ENCODE results near the gene ASAP3.

The ASAP3 gene

DNA sequence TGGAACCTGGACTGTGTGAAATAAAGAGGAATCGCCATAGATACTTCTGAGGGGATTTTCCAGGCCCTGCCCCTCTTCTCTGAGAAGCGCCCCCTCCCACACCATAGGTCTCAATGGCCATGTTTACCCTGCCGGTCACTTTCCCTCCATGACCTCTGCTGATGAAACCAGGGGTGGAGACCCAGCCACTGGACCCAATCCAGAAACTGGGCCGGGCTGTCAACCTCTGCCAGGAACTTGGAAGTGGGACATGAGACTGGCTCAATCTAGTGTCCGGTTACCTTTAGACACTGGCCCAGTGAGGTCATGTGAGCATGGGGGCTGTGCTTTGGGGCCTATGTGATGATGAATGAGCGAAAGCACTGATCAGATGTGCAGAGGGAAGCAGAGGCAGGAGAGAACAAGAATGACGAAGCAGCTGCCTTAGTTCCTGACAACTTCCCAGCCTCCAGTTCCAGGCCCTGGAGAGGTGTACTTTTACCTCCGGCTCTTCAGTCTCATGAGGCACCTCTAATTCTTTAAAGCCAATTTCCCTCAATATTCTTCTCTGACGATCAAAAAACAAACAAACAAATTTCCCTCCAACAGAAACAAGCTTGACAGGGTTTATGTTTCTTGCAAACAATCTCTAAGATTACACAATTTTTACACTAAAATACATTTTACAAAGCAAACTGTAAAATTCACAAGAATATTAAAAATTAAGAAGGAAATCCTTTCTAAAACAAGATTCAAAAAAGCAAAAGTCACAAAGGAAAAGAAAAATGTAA lies 4.9 kb downstream of the ASAP3 start:
- DNase-seq (ENCODE audit: low read depth in 1 of 2, low spot score in 1 of 2), result no peak

DNA sequence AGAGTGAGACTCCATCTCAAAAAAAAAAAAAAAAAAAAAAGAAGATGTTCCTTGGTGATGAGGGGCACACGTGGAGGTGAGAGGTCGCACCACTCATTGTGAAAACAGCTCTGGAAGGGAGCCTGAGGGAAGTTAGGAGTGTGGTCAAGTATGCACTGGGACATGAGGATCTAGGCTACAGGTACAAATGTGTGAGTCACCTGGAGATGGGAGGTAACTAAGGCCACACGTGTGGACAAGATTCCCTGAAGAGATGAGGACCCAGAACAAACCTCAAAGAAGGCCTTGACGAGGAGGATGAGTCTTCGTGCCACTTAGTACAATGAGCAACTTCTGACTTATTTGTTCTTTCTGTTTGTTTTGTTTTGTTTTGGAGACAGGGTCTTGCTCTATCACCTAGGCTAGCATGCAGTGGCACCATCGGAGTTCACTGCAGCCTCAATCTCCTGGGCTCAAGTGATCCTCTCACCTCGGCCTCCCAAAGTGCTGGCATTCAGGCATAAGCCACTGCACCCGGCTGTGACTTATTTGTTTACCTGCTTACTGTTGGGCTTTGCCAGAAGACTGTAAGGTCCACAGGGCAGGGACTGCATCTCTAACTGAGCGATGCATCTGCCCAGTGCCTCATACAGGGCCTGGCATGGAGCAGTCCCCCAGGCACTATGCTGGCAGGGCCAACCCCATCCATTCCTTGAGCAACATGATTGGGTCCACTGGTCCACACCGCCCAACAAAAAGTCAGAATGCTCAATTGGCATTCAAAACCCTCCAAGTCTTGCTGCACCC lies 6.4 kb downstream of the ASAP3 start:
- DNase-seq (ENCODE audit: low read depth in 1 of 2, low spot score in 1 of 2), result no peak

DNA sequence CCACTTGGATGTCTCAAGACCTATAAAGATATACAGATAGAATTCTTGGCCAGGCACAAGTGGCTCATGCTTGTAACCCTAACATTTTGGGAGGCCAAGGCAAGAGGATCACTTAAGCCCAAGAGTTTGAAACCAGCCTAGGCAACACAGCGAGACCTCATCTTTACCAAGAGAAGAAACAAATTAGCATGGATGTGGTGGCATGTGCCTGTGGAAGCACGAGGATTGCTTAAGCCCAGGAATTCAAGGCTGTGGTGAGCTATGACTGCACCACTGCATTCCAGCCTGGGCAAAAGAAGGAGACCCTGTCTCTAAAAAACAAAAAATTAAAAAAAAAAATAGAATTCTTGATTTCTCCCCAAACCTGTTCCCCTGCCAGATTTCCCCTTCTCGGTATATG lies 8.3 kb downstream of the ASAP3 start:
- DNase-seq (ENCODE audit: low read depth in 1 of 2, low spot score in 1 of 2), result no peak

DNA sequence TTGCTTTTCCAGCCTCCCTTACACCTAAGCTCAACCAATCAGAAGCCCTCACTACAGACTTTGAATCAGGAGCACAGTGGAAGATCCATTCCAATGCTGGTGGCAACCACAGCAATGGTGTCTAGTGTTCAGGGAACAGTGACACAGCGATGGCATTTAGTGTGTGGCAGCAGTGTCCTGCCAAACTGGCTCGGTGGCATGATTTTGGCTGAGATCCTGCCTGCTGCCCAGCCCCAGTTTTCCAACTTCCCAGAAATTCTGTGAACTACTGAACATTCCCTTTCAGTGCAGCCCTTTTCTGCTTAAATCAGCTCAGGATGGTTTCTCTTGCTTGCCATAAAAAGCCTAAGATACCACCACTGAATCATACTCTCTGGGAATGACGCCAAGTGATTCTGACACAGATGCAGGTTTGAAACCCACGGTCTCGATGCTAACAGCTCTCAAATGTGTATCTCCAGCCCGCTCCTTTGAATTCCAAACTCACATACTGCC lies 8.8 kb downstream of the ASAP3 start:
- no peak for DNase-seq (ENCODE audit: low read depth in 1 of 2, low spot score in 1 of 2)

DNA sequence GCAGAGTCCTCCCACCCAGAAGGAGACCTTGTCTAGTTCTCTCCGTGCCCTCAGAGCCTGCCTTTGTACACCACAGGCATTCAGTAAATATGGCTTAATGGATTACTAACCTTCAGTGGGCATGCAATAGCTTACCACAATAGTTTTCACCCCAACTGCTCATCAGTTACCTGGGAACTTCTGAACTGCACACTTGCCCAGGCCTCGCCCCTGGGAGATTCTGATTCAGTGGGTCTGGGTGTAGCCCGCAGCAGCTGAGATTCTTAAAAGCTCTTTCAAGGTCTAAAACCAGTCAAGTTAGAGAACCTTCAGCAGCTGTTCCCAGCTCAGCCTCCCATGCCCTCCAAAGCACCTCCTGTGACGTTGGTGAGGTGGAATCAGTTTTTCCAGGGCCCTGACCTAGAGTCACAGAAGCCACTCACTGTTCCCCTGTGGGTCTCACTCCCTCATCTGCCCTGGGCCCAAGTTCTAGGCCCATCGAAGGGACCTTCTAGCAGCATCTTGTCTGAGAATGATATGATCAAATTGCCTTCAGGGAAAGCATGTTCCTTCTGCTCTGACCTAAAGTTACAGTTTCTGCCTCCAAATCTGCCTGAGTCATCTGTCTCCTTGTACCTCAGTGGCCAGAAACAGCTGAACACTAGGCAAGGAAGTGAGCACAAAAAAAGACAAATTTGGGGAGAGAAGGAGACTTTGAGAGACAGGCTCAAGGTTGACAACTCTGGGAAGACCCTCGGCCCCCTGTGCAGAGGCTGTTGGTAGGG lies 10.8 kb downstream of the ASAP3 start:
- no peak for DNase-seq (ENCODE audit: low read depth in 1 of 2, low spot score in 1 of 2)

DNA sequence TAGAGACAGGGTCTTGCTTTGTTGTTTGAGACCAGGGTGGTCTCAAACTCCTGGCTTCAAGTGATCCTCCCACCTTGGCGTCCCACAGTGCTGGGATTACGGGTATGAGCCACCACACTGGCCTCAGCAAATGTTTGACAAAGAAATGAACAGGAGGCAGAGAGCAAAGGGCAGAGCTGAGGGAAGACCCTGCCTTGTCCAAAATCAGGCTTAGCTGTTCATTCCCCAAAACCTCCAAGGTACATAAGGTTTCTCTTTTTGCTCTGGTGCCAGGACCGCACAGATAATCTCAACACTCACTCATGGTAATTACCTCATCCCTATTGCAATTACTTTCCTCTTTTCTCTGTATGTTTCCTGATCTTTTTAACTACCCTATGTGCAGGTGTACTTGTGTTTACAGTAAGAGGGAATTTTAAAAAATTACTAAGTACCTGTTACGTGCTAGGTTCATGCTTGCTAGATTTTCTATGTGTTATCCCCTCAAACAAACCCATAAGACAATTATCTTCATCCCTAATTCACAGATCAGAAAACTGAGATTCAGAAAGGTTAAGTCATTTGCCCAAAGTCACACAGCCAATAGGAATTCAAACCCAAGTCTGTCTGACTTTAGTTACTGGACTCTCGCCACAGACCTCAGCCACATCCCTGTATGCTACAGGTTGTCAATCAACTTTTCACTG lies 11.5 kb downstream of the ASAP3 start:
- DNase-seq (ENCODE audit: low read depth in 1 of 2, low spot score in 1 of 2), result no peak

DNA sequence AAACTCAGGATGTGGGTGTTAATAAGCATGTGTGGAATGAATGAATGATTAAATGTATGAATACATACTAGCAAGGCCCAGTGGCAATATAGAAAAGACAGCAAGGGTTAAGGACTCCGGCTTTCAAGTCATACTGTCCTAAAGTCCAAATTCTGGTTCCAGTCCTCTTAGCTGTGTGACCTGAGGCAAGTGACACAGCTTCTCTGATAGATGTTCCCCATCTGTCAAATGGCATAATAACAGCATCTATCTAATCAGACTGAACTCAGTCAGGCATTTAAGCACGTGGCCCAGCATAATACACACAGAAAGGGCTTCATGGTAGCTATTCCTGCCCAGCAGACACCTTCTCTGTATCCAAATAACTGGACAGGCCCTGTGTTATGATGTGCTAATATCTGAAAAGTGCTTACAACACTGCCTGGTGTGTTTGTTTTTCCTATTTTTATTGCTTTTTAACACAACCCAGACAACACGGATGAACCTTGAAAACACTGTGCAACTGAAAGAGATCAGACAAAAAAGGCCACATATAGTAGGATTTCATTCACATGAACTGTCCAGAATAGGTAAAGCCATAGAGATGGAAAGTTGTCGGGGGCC lies 12.4 kb downstream of the ASAP3 start:
- no peak for DNase-seq (ENCODE audit: low read depth in 1 of 2, low spot score in 1 of 2)

DNA sequence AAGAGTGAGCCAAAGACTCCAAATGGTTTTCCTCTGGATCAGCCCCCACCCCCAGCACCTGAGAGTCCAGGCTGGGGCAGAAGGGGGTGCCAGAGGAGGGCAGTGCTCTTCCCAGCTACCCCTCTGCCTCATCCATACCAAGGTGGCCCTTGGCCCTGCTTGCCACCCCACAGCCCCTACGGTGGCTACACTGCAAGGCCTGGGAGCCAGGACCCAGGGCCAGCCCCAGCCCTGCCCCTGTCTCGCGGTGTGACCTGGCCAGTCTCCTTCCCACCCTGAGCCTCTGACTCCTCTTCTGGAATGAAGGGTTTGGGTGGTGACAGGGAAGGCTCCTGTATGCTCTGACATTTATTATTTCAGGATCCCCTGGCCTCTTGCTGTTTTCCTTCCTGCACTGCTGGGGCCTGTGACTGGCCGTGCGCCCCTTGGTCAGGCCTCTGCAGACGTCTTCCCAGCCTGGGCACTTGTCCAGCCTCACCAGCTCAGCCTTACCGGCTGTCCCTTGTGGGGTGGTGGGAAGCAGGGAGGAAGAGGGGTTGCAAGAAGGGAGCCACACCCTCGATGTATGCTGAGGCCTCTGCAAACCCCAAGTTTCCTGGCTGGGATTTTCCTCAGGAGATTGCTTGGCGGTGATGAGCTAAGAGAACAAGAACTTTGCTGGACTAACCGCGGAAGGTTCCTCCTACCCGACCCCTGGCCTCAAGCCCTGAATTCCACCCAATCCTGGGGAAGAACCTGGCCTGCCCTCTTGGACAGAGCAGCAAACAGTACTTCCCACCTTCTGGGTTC lies 13.5 kb downstream of the ASAP3 start:
- DNase-seq (ENCODE audit: low read depth in 1 of 2, low spot score in 1 of 2), result no peak

DNA sequence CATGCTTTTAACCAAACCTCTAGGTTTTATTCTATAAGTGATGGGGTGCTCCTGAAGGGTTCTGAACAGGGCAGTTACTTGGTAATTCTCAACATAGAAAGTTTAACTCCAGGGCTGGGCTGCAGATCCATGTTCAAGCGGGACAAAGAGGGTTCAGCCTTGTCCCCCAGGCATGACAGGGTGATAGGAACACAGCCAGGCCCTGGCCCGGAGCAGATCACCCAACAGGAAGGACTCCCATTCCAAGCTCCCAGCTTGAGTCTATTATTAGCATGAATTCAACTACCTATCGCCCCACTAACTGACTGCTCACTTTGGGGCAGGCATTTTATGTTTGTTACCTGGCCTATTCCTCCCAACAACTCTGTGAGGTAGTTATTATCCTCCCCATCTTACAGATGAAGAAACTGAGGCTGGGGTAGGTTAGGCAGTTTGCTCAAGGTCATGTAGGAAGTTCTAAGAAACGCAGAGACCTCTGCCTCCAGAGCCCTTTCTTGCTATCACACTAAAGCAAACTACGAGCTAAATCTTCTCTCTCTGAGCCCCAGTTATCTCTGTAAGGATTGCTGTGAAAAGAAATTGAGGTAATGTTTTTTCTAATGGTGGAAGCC lies 14.5 kb downstream of the ASAP3 start:
- no peak for DNase-seq (ENCODE audit: low read depth in 1 of 2, low spot score in 1 of 2)

DNA sequence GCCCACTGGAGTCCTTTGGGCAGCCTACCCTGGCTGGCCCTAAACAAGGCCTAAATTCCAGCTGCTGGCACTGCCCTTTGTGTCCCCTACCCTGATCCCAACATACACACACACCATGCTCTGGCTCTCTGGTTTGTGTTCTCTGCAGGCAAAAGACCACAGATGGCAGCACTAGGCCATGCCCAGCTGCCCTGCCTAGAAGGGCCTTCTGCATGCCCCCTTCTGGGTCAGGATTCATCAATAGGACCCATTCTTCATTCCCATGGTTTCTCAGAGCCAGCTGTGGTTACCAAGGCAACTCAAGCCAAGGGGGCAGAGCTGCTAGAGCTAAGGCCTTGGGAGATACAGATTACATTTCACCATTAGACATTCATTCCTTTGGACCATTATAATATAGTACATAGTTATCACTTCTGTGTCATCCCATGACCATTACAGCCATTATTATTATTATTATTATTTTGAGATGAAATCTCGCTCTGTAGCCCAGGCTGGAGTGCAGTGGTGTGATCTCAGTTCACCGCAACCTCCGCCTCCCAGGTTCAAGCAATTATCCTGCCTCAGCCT lies 17.5 kb downstream of the ASAP3 start:
- no peak for DNase-seq (ENCODE audit: low read depth in 1 of 2, low spot score in 1 of 2)

DNA sequence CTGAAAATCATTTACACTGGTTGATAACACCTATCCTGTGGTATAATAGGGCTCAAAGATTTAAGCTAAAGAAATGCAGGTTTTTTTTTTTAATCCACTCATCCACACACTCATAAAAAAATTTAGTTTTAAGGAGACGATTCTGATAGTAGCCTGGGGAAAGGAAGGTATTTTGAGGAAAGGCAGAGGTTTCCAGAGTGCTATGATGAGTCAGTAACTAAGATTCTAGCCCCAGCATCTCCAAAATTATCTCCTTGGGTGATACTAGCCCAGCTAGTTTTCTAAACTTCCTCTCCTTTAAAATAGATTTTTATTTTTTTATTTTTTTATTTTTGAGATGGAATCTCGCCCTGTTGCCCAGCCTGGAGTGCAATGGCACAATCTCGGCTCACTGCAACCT lies 20.7 kb downstream of the ASAP3 start:
- DNase-seq (ENCODE audit: low read depth in 1 of 2, low spot score in 1 of 2), result no peak

DNA sequence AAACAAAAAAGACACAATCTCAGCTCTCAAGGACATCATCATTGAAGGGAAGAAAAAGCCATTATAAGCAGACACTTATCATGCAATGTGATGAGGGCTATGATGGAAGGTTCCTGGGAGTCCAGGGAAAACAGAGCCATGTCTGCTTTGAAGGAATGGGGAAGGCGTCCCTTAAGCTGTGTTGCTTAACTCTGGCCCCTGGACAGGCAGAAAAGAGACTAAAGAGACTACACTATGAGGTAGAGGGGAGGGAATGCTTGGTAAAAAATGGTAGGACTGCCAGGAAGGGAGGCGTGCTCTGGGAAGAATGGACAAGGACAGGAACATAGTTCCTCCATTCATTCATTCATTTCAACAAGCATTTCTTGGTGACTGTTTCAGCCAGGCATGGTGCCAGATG lies 21.2 kb downstream of the ASAP3 start:
- DNase-seq (ENCODE audit: low read depth in 1 of 2, low spot score in 1 of 2), result no peak

DNA sequence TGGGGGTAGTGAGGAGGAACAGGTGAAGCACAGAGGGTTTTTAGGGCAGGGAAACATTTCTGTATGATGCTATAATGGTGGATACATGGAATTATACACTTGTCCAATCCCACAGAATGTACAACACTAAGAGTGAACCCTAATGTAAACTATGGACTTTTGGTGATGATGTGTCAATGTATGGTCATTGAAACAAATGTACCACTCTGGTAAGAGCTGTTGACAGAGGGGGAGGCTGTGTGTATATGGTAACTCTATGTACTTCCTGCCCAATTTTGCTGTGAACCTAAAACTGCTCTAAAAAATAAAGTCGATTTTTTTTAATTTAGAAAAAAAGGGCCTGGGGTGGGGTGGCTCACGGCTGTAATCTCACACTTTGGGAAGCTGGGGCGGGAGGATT lies 22.9 kb downstream of the ASAP3 start:
- DNase-seq (ENCODE audit: low read depth in 1 of 2, low spot score in 1 of 2), result no peak

DNA sequence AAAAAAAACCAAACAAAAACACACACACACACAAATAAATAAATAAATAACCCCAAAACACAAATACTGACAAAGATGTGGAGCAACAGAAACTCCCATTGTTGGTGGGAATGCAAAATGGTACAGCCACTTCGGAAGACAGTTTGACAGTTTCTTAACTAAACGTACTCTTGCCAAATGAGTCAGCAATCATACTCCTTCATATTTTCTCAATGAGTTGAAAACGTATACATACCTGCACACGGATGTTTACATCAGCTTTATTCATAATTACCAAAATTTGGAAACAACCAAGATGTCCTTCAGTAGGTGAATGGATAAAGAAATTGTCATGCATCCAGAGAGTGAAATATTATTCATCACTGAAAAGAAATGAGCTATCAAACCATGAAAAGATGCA lies 23.5 kb downstream of the ASAP3 start:
- no peak for DNase-seq (ENCODE audit: low read depth in 1 of 2, low spot score in 1 of 2)

DNA sequence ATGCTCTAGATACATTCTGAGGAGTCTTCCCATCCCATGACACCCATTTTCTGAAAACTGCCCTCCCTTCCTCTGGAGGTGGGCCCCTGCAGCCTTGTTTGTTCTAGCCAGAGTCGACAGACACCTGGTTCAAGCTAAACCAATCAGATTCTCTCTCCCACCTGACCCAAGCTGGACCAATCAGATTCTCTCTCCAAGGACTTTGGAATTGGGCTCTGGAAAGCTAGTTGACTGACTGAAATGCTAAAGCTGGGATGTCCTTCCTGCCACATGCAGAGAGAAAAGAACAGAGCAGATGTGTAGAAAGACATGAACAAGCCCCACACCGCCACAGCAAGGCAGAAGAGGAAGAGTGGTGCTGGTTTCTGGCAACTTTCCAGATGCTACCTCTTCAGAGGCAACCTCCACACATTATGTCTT lies 24.6 kb downstream of the ASAP3 start:
- no peak for DNase-seq (ENCODE audit: low read depth in 1 of 2, low spot score in 1 of 2)

DNA sequence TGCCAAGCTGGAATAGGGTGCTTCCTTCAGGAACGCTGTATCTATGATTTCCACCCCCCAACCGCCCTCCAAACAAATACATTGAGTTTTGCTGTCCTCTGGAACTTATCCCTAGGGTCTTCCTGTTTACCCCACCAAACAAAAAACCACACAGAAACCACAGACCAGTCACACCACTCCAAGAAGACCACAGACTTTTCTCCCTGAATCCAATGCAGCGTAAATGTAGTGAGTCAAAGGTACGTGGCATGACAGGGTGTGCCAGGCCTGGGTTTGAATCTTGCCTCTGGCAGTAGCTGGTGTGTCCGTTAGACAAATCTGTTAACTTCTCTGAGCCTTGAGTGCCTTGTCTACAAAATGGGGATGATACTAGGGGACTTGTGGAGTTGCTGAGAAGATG lies 27.8 kb downstream of the ASAP3 start:
- no peak for DNase-seq (ENCODE audit: low read depth in 1 of 2, low spot score in 1 of 2)

DNA sequence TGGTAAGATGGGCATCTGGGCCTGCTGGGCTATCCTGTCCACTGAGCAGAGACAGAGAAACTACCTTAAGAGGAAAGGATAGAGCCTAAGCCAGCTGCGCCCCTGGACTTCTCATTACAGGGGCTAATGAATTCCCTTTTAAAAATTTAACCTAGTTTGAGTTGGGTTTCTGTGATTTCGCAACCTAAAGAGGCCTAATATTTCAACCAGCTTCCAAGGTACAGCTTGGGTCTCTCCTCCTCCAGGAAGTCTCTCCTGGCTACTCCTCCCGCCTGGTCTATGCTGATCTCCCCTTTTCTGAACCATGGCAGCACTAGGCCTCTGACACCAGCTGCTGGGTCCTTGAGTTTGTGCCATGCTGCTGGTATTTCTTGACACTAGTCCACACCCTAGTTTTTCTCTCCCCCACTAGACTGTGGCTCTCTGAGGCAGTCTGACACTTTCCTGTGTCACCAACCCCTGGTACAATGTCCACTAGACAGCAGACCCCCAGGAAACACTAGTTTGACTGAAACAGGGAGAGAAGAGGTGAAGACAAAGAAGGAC lies 30.5 kb downstream of the ASAP3 start:
- DNase-seq (ENCODE audit: low read depth in 1 of 2, low spot score in 1 of 2), result no peak

DNA sequence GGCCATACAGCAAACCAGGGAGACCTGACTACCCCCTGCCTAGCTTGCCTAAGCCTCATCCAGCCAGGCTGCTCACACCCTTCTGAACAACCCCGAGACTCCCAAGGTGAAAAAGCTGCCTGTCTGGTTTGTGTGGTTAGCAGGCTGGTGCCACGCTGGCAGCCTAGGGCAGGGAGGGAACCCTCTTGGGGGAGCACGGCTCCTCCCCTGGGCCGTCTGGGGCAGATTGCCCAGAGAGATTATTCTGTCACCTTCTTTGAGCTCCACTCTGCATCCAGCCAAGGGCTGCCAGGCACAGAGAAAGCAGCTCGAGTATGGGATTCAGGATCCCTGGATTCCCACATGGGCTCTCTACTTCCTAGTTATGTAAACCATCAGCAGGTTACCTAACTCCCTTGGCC lies 32.0 kb downstream of the ASAP3 start:
- peak in 1 of 2 donors; percentile 11 for DNase-seq (ENCODE audit: low read depth in 1 of 2, low spot score in 1 of 2)

DNA sequence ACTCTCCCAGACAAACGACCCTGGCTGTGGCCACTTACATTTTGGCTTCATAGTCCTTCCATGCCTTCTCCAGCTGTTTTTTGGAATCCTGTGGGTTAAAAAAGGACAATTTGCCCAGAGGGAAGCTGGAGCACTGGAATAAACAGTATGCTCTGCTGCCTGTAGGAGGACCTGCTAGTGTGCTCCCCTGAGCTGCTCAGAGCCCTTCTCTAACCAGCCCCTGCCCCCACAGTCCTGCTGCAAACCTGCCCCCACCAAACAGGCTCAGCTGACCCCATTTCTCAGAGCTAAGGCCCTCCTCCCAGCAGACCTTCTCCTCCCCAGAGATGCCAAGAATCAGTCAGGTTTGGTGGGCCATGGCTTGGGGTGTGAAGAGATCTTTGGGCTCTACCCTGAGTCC lies 32.5 kb downstream of the ASAP3 start:
- no peak for DNase-seq (ENCODE audit: low read depth in 1 of 2, low spot score in 1 of 2)
